ENCODE measurements around the gene RNF14.

GRCh38 chr5:141940695-141941271, 28.1 kb upstream of the RNF14 start:
- TF ChIP-seq CTCF (IDR thresholded peaks at IDR 0.05) (no peak), POLR2AphosphoS5 (IDR thresholded peaks at IDR 0.05; ENCODE audit: insufficient read depth in 1 of 2, low read depth in 1 of 2) (no peak), POLR2A (IDR thresholded peaks at IDR 0.05) (no peak)
